HG02759 (cell line): ENCODE data around the gene LCORL.
"Not testable (repeated sequence)": the region's sequence is repeated elsewhere in the genome, so short reads cannot be mapped to it uniquely, and the experiment has no call there.

Source experiments
- ATAC-seq: cut with Tn5 transposase; IDR thresholded peaks from one replicate; pipeline ENCODE4 v1.9.1; 2021; ENCODE audit warnings: mild to moderate bottlenecking, moderate library complexity; ENCODE audit not compliant: unreplicated experiment

Gene LCORL

DNA sequence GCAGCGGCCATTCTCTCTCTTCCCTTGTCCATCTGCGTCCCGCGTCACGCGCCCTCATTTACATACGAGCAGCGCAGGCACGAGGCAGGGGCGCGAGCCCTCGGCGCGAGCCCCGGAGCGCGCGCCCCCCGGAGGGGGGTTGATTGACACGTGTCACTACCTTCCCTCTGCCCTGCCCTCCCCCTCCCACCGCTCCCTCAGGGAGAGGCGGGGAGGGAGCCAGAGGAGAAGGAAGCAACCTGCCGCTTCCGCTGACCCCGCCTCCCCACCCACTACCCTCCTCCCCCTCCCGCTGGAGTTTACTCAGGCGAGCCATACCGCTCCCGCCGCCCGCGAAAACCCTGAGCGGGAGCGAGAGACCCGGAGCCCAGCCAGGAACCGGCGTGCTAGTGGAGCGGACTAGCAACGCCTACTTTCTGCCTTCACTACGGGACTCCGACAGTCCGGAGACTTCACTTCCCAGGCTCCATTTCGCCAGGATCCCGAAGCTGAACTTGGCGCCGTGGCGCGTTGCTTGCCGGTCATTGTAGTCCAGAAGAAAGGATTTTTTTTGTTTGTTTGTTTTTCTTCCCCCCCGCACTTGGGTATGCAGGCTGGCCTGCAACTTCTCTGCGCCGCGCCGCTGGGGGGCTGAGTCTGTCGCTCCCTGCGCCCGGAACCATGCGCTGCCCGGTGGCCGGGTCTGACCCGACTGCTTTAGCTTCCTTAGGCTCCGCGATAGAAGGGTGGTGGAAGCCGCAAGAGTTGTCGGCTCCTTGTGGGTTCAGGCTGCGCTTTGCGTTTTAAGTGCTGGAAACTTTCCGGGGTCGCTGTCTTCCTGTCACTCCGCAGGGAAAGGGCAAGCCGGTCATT lies at the start of gene LCORL:
Gene LCORL, minus strand, starts transcription at position 36 of the 852 bp plus-strand sequence. Its CDS starts 4 bp downstream, at position 32.
- ATAC-seq = peak; percentile 75

- no peak for ATAC-seq
Measured at GRCh38 chr4:18069810-18070209, 48.3 kb upstream of the LCORL start.

DNA sequence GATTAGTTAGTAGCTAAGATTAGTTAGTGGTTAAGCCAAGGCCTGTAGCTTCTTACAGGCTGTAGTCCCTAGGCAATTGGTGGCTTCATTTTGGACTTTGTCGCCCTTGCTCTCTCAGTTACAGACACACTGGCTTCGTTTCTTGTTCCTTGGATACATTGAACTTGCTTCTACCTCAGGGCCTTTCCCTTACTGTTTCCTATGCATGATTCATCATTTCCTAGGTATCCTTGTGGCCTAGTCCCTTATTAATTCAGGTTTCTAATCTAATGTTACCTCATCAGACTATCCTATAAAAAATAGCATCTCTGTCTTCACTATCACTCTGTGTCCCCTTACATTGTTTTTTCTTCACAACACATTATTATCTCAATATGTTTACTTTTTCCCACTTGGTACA lies 45.5 kb upstream of the LCORL start:
- no peak for ATAC-seq

DNA sequence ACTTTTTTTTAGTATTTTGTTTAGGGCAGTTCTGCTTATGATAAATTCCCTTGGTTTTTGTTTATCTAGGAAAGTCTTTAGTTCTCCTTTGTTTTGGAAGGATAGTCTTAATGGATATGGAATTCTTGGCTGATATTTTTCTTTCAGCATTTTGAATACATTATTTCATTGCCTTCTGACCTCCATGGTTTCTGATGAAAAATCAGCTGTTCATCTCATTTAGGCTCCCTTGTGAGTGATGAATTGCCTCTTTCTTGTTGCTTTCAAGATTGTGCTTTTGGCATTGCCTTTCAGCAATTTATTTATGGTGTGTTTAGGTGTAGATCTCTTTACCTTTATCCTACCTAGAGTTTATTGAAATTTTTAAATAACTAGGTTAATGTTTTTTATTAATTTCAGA lies 41.5 kb upstream of the LCORL start:
- no peak for ATAC-seq

GRCh38 chr4:18057821-18058533 lies 36.4 kb upstream of the LCORL start:
- peak; percentile 47 for ATAC-seq

DNA sequence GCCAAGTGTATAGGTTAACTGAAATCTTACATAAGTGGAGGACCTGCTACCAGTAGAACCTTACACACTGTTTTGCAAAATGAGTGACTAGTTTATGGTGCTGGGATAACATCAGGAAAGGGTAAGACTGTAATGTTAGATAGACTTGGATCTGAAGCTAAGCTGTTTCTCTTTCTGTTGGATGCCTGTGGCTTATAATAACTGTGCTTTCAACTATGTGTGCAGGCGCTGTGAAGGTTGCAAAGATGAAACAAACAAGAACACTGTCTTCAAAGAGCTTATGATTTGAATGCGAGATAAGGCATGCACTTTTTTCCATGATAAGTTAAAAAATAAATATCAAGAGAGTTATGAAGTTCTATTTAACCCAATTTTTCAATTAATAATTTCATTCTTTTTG lies 34.5 kb upstream of the LCORL start:
- no peak for ATAC-seq

DNA sequence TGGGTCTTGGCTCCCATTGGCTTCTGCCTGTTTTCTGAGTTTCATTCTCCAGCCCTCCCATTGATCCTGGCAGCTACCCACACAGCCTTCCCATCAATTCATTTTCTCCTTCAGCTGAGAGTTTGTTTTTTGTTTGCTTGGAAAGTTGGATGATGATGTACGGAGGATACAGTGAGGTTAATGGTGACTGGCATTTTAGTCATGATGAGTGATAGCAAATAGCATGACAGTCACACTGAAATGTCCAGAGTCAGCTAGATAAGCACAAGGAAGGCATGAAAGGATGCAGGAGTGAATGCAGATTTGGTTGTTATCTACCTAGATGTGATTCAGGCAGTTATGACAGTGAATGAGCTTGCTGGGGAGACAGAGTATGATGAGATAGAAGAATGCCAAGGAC lies 30.6 kb upstream of the LCORL start:
- ATAC-seq = no peak

DNA sequence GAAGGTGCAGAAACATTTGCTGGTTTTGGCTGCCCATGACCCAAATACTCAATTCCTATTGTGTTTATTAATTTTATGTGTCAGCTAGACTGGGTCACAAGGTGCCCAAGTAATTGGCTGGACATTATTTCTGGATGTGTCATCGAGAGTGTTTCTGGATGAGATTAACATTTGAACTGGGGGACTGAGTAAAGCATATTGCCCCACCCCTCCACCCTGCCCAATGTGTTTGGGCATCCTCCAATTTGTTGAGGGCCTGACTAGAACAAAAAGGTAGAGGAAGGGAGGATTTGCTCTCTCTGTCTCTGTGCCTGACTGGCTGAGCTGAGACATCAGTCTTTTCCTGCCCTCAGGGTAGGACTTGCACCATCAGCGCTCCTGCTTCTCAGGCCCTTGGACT lies 29.7 kb upstream of the LCORL start:
- ATAC-seq = no peak

DNA sequence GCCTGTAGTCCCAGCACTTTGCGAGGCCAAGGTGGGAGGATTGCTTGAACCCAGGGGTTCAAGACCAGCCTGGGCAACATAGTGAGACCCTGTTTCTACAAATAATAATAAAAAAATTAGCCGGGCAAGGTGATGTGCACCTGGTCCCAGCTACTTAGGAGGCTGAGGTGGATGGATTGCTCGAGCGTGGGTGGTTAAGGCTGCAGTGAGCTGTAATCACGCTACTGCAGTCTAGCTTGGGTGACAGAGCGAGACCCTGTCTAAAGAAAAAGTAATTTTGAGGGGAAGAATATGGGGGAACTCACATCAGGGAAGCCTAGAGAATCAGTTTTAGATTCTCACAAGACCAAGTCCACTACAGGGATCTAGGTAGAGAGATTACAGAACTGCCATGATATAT lies 28.9 kb upstream of the LCORL start:
- ATAC-seq = no peak

DNA sequence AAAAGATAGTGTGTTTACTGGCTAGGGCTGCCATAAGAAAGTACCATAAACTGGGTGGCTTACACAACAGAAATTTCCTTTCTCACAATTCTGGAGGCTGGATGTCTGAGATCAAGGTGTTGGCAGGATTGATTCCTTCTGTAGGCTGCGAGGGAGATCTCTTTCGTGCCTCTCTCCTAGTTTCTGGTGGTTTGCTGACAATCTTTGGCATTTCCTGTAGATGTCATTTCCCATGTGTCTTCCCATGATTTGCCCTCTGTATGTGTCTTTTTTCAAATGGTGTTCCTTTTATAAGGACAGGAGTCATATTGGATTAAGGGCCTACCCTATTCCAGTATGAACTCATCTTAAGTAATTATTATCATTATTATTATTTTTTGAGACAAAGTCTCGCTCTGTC lies 27.9 kb upstream of the LCORL start:
- no peak for ATAC-seq

DNA sequence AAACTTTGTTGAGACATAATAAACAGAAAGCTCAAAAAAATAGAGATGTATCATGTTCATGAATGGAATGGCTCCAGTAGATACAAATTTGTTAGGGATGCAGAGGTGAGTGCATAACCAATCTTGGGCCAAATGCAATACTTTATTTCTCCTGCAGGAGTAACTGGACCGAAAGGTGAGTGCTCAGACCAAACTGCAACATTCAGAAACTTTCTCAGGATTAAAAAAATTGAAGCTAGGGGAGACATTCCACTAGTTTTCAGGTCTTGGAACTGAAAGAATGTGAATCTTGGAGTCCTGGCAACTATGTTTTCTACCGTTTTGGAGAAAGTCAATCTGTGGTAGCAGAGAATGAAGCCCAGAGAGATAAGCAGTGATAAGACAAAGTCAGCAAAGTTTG lies 21.2 kb upstream of the LCORL start:
- no peak for ATAC-seq

DNA sequence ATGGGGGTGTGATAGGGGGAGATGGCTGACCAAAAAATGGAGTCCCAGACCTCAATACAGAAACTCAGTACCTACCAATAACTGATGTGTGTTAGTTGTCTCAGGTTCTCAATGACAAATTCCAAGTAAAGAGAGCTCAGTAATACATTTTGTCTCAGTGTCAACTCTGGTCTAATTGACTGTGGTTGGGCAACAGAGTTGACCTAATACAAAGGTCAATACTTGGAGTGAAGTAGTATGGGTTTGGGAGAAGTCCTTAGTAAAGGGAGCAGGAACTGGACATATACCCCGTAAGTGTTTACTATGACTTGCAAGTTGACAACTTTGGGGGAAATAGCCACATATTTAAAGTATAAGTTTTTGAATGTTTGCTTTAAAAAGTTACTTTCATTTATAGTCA lies 20.5 kb upstream of the LCORL start:
- ATAC-seq = no peak

- ATAC-seq = no peak
Measured at GRCh38 chr4:18041114-18041513, 19.6 kb upstream of the LCORL start.

DNA sequence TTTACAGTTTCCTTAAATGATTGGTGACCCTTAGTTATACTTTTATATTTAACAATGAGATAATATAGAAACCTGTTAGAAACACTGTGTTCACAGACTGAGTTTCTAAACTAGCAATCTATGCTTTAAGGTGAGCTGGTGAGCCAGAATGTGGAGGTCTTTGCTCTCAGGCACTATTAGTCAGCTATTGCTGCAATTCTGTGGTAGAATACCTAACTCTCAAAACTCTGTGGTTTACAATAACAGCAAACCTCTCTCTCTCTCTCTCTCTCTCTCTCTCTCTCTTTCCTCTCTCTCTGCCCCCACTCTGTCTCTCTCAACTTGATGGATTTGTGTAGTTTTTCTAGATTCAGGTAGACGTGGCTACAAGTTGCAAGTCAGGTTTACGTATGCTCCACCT lies 17.6 kb upstream of the LCORL start:
- no peak for ATAC-seq

DNA sequence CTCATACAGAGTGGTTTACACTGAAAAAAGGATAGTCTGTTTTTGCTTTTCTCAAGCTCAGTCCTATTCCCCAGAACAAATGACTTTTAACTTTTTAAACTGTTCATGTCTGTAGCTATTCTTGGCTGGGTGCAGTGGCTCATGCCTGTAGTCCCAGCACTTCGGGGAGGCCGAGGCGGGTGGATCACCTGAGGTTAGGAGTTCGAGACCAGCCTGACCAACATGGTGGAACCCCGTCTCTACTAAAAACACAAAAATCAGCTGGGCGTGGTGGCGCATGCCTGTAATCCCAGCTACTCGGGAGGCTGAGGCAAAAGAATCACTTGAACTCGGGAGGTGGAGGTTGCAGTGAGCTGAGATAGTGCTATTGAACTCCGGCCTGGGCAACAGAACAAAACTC lies 14.8 kb upstream of the LCORL start:
- ATAC-seq = not testable (repeated sequence)

DNA sequence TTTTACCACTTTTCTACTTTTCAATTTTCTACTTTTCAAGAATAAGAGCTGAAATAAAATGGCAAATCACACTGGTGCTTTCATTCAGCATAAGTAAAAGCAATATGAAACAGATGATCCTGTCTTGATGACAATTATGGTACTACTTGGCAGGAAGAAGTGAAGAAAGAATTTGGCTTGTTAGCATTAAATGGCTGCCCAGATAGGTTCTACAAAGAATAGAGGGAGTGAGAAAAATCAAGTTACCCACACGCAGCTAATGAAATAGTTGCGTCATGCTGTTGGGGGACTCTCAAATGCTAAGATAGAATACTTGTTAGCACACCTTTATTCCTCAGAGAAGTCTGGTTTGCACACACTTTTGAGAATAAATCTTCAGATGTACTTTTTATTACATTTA lies 12.5 kb upstream of the LCORL start:
- ATAC-seq = no peak

GRCh38 chr4:18033111-18034085 lies 11.8 kb upstream of the LCORL start:
- ATAC-seq = no peak

- no peak for ATAC-seq
Measured at GRCh38 chr4:18025288-18025687, 3.7 kb upstream of the LCORL start.

DNA sequence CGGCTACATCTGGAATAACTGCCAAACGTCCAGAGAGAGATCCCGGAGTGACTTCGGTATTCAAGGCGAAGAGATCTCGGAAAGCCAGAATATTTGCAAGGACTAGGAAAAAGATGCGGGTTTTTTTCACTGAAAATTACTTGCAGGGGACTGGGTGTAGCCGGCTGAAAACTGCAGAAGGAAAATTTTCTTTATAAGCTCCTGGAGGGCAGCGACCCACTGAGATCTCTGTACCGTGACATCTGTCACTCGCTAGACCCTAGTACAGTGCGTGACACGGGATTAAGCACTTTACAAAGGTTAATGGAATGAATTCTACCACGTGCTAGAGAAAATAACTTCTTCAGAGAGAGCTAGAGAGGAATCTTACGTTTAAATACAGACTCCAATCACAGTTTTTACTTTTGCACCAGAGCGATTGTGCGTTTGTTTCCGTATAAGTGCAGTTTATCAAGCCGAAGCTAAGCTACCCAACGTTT lies 1.1 kb upstream of the LCORL start:
- no peak for ATAC-seq

GRCh38 chr4:18021470-18021719 lies 160 bp downstream of the LCORL start:
- ATAC-seq = peak; percentile 11
